HCT116 (cell line): ENCODE data around the gene TFCP2L1. TPM values are rescaled to one million over a fixed set of nuclear protein-coding genes. Genes with fewer than 3 reads are reported as not detected.

ENCODE experiments used
- ATAC-seq: fragments of 200-7000 bp; cut with Tn5 transposase; 2 replicates; pipeline ENCODE4 v1.9.1; 2020; ENCODE audit warnings: mild to moderate bottlenecking, moderate library complexity
- BruUV-seq: library from RNA; stranded (reverse); fragments of 400-500 nt; replicated peaks from 2 replicates; lab custom pipeline; 2021; lab: Mats Ljungman, UMichigan
- CTCF ChIA-PET: fragments of 300-600 bp; sonication (Branson Sonifier 250); formaldehyde crosslinking; loops from one replicate; lab custom pipeline; 2021; ENCODE audit warnings: antibody characterized with exemption; lab: Charles Lee
- POLR2A ChIA-PET: fragments of 300-600, 350-600 bp; sonication (Branson Sonifier 250); formaldehyde crosslinking; loops from one replicate; lab custom pipeline; 2021; ENCODE audit warnings: antibody characterized with exemption; lab: Charles Lee
- RAD21 ChIA-PET, 2 experiments: fragments of 300-600 bp; sonication (Branson Sonifier 250); formaldehyde crosslinking; loops; one replicate each; lab custom pipeline; 2023; ENCODE audit warnings: low total read pairs in 2 of 2; ENCODE audit not compliant: uncharacterized antibody in 2 of 2, unreplicated experiment in 2 of 2, low non-redundant PET in 1 of 2; lab: Charles Lee
- DNase-seq: peaks from one replicate; pipeline ENCODE4 v3.0.0-alpha.2; 2010; ENCODE audit warnings: low read depth, low spot score
- H2AFZ ChIP-seq: fragments of 200-600 bp; shearing (Covaris generic), sonication (generic); 2 replicates; pipeline ENCODE4 v1.6.1; 2017; ENCODE audit warnings: low read depth, mixed run types, mixed read lengths, antibody characterized with exemption, low read length; ENCODE audit not compliant: poor library complexity, severe bottlenecking
- H3K27ac ChIP-seq: 2 replicates; pipeline ENCODE4 v1.5.1; 2012; ENCODE audit warnings: low read depth, low read length
- H3K27me3 ChIP-seq: fragments of 200-600 bp; sonication (generic); 2 replicates; pipeline ENCODE4 v1.6.1; 2016; ENCODE audit warnings: mixed run types, low read length, mixed read lengths; ENCODE audit not compliant: insufficient read depth
- H3K36me3 ChIP-seq, 2 experiments: fragments of 200-500 bp in 1 of 2; fragments of 200-600 bp in 1 of 2; sonication (Bioruptor generic) in 1 of 2; sonication (generic) in 1 of 2; 2 replicates each; pipeline versions ENCODE4 v1.5.1 to v1.6.1; 2014 to 2016; ENCODE audit warnings: low read length in 2 of 2, inconsistent platforms in 1 of 2, mixed read lengths in 1 of 2, mixed run types in 1 of 2; ENCODE audit not compliant: insufficient read depth in 2 of 2, control insufficient read depth in 1 of 2
- H3K4me1 ChIP-seq, 2 experiments: fragments of 200-600 bp in 1 of 2; sonication (generic) in 1 of 2; 2 replicates each; pipeline versions ENCODE4 v1.5.1 to v1.6.1; 2012 to 2017; ENCODE audit warnings: low read length in 2 of 2, inconsistent platforms in 1 of 2, mild to moderate bottlenecking in 1 of 2, mixed read lengths in 1 of 2, mixed run types in 1 of 2, moderate library complexity in 1 of 2; ENCODE audit not compliant: insufficient read depth in 2 of 2, control insufficient read depth in 1 of 2
- H3K4me2 ChIP-seq: fragments of 200-600 bp; sonication (generic); 2 replicates; pipeline ENCODE4 v1.6.1; 2017; ENCODE audit warnings: mixed run types, low read length, mixed read lengths
- H3K4me3 ChIP-seq, 2 experiments: fragments of 200-600 bp in 1 of 2; sonication (generic) in 1 of 2; replicated peaks in 1 of 2; 2 replicates each; pipeline ENCODE4 v1.5.1; 2011 to 2016; ENCODE audit warnings: low read length in 2 of 2, control low read depth in 1 of 2, low read depth in 1 of 2, mild to moderate bottlenecking in 1 of 2, mixed read lengths in 1 of 2, mixed run types in 1 of 2
- H3K79me2 ChIP-seq: fragments of 200-600 bp; sonication (generic); 2 replicates; pipeline ENCODE4 v1.6.1; 2017; ENCODE audit warnings: mild to moderate bottlenecking, mixed run types, low read length, moderate library complexity, mixed read lengths; ENCODE audit not compliant: insufficient read depth
- H3K9ac ChIP-seq: fragments of 200-600 bp; sonication (generic); 2 replicates; pipeline ENCODE4 v1.6.1; 2016; ENCODE audit warnings: low read length, mixed read lengths
- H3K9me2 ChIP-seq: fragments of 200-600 bp; sonication (generic), shearing (Covaris generic); 2 replicates; pipeline ENCODE4 v1.6.1; 2017; ENCODE audit warnings: mixed run types, mild to moderate bottlenecking, moderate library complexity; ENCODE audit not compliant: insufficient read depth
- H3K9me3 ChIP-seq, 2 experiments: fragments of 200-500 bp in 1 of 2; fragments of 200-600 bp in 1 of 2; sonication (Bioruptor generic) in 1 of 2; sonication (generic) in 1 of 2; 2 replicates each; pipeline ENCODE4 v1.6.1; 2014 to 2017; ENCODE audit warnings: low read length in 2 of 2, mixed read lengths in 2 of 2, inconsistent platforms in 1 of 2, low read depth in 1 of 2, mild to moderate bottlenecking in 1 of 2, mixed run types in 1 of 2, moderate library complexity in 1 of 2; ENCODE audit not compliant: control insufficient read depth in 1 of 2, insufficient read depth in 1 of 2
- H4K20me1 ChIP-seq: fragments of 200-600 bp; sonication (generic), shearing (Covaris generic); 2 replicates; pipeline ENCODE4 v1.6.1; 2017; ENCODE audit warnings: mixed run types, mild to moderate bottlenecking, moderate library complexity; ENCODE audit not compliant: insufficient read depth
- CBX3 ChIP-seq: IDR thresholded peaks from 2 replicates; pipeline ENCODE4 v1.6.1; 2012; ENCODE audit warnings: low read depth
- CEBPB ChIP-seq: IDR thresholded peaks from 2 replicates; pipeline ENCODE4 v1.6.1; 2012; ENCODE audit warnings: low read depth
- EGR1 ChIP-seq: IDR thresholded peaks from 2 replicates; pipeline ENCODE4 v1.6.1; 2012; ENCODE audit warnings: low read depth
- ELF1 ChIP-seq: IDR thresholded peaks from 2 replicates; pipeline ENCODE4 v1.6.1; 2012; ENCODE audit warnings: low read depth, borderline replicate concordance
- EZH2 ChIP-seq: fragments of 200-600 bp; sonication (generic); IDR thresholded peaks from 2 replicates; pipeline ENCODE4 v1.6.1; 2017; ENCODE audit warnings: antibody characterized with exemption, mixed run types
- EZH2phosphoT487 ChIP-seq: fragments of 200-600 bp; IDR thresholded peaks from 2 replicates; pipeline ENCODE4 v1.6.1; 2018; ENCODE audit warnings: antibody characterized with exemption, borderline replicate concordance
- JUND ChIP-seq: IDR thresholded peaks from 2 replicates; pipeline ENCODE4 v1.6.1; 2012
- POLR2A ChIP-seq: IDR thresholded peaks from 2 replicates; pipeline ENCODE4 v1.7.0; 2011; ENCODE audit warnings: borderline replicate concordance; ENCODE audit not compliant: insufficient read depth, insufficient read length; ENCODE audit errors: extremely low read depth
- RAD21 ChIP-seq: IDR thresholded peaks from 2 replicates; pipeline ENCODE4 v1.6.1; 2012; ENCODE audit warnings: low read depth, mild to moderate bottlenecking
- SIN3A ChIP-seq: IDR thresholded peaks from 2 replicates; pipeline ENCODE4 v1.6.1; 2012; ENCODE audit warnings: low read depth
- SP1 ChIP-seq: IDR thresholded peaks from 2 replicates; pipeline ENCODE4 v1.6.1; 2012; ENCODE audit warnings: low read depth
- TCF7L2 ChIP-seq: IDR thresholded peaks from 2 replicates; pipeline ENCODE4 v1.7.0; 2011; ENCODE audit warnings: borderline replicate concordance, inconsistent platforms; ENCODE audit not compliant: insufficient read depth, insufficient read length; ENCODE audit errors: extremely low read depth
- YY1 ChIP-seq: IDR thresholded peaks from 2 replicates; pipeline ENCODE4 v1.6.1; 2011; ENCODE audit warnings: low read length, low read depth, moderate library complexity, mild to moderate bottlenecking; ENCODE audit not compliant: insufficient replicate concordance; ENCODE audit errors: extremely low read depth
- ZFX ChIP-seq: fragments of 450-650 bp; IDR thresholded peaks from 2 replicates; pipeline ENCODE4 v1.6.1; 2017
- ZNF274 ChIP-seq: fragments of 200-500 bp; sonication (Bioruptor generic); IDR thresholded peaks from 2 replicates; pipeline ENCODE4 v1.6.1; 2014; ENCODE audit warnings: mild to moderate bottlenecking, low read depth, low read length, inconsistent platforms
- intact Hi-C: fragments of 100-400 bp; cut with micrococcal nuclease; formaldehyde crosslinking; loops from 2 replicates; pipeline ENCODE4 v1.10.0; 2022
- total RNA-seq: library from RNA; stranded (reverse); gene quantifications from one replicate; pipeline ENCODE4 v1.2.1, GENCODE V29; 2021; ENCODE audit not compliant: unreplicated experiment
- TF ChIP-seq, protein P1 (sequence below): IDR thresholded peaks from 2 replicates; pipeline ENCODE4 v1.6.1; 2011; ENCODE audit warnings: mild to moderate bottlenecking, low read length, moderate library complexity; ENCODE audit not compliant: insufficient replicate concordance; ENCODE audit errors: extremely low read depth
- TF ChIP-seq, protein P2 (sequence below): IDR thresholded peaks from 2 replicates; pipeline ENCODE4 v1.6.1; 2012
- TF ChIP-seq, protein P3 (sequence below), 3 experiments: fragments of 200-600 bp in 1 of 3; sonication (generic) in 1 of 3; IDR thresholded peaks in 2 of 3; conservative IDR thresholded peaks in 1 of 3; 2 replicates each; pipeline ENCODE4 v1.5.1; 2012 to 2017; ENCODE audit warnings: low read depth in 2 of 3, low read length in 2 of 3, antibody characterized with exemption in 1 of 3, borderline replicate concordance in 1 of 3, control low read depth in 1 of 3, mild to moderate bottlenecking in 1 of 3, mixed read lengths in 1 of 3, mixed run types in 1 of 3, moderate library complexity in 1 of 3; ENCODE audit not compliant: insufficient read depth in 1 of 3
- TF ChIP-seq, protein P4 (sequence below): IDR thresholded peaks from 2 replicates; pipeline ENCODE4 v1.6.1; 2012; ENCODE audit warnings: low read depth

TFCP2L1 gene
- total RNA-seq, 1 experiment from 2014 or later, result 8.4 TPM

DNA sequence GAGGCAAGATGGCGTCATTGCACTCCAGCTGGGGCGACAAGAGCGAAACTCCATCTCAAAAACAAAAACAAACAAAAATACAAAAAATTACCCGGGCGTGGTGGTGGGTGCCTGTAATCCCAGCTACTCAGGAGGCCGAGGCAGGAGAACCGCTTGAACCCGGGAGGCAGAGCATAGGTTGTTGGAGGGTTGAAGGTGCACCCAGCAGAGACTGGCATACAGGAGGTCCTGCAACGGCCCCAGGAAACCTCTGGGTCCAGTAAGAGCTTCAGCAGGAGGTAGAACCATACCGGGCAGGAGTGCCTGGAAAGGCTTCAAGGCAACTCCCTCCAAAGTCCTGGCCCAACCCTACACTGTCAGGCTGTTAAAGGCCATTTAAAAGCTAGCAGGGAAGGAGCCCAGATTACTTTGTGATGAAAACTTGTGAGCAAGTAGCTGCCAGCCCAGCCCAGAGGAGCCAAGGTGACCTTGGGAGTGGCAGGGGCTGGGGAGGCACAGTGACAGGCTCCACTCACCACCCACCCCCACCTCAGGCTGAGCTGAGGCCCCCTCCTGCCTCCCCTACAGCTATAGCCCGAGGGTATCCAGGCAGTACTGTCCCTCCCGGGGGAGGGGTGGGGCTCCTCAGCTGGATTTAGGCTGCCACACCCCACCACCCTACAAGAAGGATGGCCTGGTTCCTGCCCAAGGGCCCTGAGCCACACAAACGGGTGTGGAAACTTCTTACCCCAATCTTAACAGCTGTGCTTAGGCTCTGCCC, 28.1 kb downstream of the TFCP2L1 start:
- H3K9me3 ChIP-seq, result no peaks in the 10 kb centered on the region
- BruUV-seq, result no TSS peak
- H3K36me3 ChIP-seq, result no peaks in the 10 kb centered on the region
- intact Hi-C loops, result no loop called here
- DNase-seq (no peak), ATAC-seq (no peak)
- no peaks in the 10 kb centered on the region for H3K4me1 ChIP-seq
- H4K20me1 ChIP-seq, result no peaks in the 10 kb centered on the region
- H2AFZ ChIP-seq, result no peak overlapping the region
- H3K27me3 ChIP-seq, result no peaks in the 10 kb centered on the region
- no peak overlapping the region for H3K4me2 ChIP-seq
- no peaks in the 10 kb centered on the region for H3K9me2 ChIP-seq
- no peak overlapping the region for H3K27ac ChIP-seq
- no peak overlapping the region for H3K9ac ChIP-seq
- no peak overlapping the region for H3K4me3 ChIP-seq
- TF ChIP-seq ZNF274 (no peak), YY1 (no peak), ELF1 (no peak), CBX3 (no peak), SP1 (no peak), ZFX (no peak), POLR2A (no peak), TCF7L2 (no peak), SIN3A (no peak), RAD21 (no peak), JUND (no peak), EZH2phosphoT487 (no peak), EGR1 (no peak), EZH2 (no peak), CEBPB (no peak)
- TF ChIP-seq, protein P1, sequence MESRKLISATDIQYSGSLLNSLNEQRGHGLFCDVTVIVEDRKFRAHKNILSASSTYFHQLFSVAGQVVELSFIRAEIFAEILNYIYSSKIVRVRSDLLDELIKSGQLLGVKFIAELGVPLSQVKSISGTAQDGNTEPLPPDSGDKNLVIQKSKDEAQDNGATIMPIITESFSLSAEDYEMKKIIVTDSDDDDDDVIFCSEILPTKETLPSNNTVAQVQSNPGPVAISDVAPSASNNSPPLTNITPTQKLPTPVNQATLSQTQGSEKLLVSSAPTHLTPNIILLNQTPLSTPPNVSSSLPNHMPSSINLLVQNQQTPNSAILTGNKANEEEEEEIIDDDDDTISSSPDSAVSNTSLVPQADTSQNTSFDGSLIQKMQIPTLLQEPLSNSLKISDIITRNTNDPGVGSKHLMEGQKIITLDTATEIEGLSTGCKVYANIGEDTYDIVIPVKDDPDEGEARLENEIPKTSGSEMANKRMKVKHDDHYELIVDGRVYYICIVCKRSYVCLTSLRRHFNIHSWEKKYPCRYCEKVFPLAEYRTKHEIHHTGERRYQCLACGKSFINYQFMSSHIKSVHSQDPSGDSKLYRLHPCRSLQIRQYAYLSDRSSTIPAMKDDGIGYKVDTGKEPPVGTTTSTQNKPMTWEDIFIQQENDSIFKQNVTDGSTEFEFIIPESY, result no peak
- TF ChIP-seq, protein P2, sequence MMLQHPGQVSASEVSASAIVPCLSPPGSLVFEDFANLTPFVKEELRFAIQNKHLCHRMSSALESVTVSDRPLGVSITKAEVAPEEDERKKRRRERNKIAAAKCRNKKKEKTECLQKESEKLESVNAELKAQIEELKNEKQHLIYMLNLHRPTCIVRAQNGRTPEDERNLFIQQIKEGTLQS, result no peak
- TF ChIP-seq, protein P3, sequence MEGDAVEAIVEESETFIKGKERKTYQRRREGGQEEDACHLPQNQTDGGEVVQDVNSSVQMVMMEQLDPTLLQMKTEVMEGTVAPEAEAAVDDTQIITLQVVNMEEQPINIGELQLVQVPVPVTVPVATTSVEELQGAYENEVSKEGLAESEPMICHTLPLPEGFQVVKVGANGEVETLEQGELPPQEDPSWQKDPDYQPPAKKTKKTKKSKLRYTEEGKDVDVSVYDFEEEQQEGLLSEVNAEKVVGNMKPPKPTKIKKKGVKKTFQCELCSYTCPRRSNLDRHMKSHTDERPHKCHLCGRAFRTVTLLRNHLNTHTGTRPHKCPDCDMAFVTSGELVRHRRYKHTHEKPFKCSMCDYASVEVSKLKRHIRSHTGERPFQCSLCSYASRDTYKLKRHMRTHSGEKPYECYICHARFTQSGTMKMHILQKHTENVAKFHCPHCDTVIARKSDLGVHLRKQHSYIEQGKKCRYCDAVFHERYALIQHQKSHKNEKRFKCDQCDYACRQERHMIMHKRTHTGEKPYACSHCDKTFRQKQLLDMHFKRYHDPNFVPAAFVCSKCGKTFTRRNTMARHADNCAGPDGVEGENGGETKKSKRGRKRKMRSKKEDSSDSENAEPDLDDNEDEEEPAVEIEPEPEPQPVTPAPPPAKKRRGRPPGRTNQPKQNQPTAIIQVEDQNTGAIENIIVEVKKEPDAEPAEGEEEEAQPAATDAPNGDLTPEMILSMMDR (IDR thresholded peaks at IDR 0.05 in 2 of 3, conservative IDR thresholded peaks at IDR 0.05 in 1 of 3; ENCODE audit: borderline replicate concordance in 1 of 3, insufficient read depth in 1 of 3, low read depth in 2 of 3, low read length in 2 of 3), result no peak
- TF ChIP-seq, protein P4, sequence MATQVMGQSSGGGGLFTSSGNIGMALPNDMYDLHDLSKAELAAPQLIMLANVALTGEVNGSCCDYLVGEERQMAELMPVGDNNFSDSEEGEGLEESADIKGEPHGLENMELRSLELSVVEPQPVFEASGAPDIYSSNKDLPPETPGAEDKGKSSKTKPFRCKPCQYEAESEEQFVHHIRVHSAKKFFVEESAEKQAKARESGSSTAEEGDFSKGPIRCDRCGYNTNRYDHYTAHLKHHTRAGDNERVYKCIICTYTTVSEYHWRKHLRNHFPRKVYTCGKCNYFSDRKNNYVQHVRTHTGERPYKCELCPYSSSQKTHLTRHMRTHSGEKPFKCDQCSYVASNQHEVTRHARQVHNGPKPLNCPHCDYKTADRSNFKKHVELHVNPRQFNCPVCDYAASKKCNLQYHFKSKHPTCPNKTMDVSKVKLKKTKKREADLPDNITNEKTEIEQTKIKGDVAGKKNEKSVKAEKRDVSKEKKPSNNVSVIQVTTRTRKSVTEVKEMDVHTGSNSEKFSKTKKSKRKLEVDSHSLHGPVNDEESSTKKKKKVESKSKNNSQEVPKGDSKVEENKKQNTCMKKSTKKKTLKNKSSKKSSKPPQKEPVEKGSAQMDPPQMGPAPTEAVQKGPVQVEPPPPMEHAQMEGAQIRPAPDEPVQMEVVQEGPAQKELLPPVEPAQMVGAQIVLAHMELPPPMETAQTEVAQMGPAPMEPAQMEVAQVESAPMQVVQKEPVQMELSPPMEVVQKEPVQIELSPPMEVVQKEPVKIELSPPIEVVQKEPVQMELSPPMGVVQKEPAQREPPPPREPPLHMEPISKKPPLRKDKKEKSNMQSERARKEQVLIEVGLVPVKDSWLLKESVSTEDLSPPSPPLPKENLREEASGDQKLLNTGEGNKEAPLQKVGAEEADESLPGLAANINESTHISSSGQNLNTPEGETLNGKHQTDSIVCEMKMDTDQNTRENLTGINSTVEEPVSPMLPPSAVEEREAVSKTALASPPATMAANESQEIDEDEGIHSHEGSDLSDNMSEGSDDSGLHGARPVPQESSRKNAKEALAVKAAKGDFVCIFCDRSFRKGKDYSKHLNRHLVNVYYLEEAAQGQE, result no peak
- no peaks in the 10 kb centered on the region for H3K79me2 ChIP-seq
- POLR2A ChIA-PET, result no interaction called here
- RAD21 ChIA-PET, result no interaction called here
- CTCF ChIA-PET, result no interaction called here
